Measurements from ENCODE around the gene P2RY6. TPM values are rescaled to one million over a fixed set of nuclear protein-coding genes. Genes with fewer than 3 reads are reported as not detected.

The P2RY6 gene
- total RNA-seq, 1 experiment from 2014 or later = not detected

DNA sequence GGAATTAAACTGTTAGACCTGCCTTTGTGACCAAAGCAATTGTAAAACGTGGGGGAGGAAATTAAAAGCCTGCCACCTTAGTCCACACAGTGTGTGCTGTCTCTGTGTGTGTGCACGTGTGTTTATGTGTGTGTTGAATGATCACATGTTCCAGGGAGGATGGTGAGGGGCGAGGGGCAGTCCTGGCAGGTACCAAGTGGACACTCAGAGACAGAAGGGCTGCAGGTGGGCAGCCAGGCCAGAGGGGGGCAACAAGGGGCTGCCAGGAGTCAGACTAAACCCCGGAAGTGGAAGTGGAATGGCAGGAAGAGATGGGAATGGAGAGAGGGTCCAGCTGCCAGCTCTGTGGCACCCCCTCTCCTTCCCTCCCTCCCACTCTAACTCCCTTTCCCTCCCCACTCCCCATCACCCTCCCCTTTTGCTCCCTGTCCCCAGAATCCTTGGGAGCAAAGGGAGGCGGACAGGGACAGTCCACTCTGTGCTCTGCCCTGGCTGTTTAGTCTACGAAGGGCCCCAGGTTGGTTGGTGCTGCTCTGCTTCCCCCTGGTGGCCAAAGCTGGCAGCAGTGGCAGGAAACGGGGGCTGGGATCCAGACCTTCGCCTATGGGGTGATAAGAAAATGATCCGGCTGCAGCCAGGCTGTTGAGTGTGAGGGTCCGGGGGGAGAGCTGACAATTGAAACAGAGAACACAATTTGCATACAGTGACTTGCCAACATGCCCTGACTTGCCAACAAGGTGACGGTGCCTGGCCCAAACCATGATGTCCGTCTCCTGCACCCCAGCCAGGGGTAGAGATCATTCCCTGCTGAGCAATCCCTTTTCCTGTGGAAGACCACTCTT lies 29.7 kb upstream of the P2RY6 start:
- H2AFZ ChIP-seq (ENCODE audit: low read length) = no peak overlapping the region
- H4K20me1 ChIP-seq (ENCODE audit: control insufficient read depth, insufficient read depth, insufficient read length) = no peaks in the 10 kb centered on the region
- Mint-ChIP-seq H3K9me3 (no peaks in the 10 kb centered on the region; a peak in 1 of 5 replicates), H3K4me1 (peaks cover 30 to 34% of the 10 kb centered on the region in 2 experiments), H3K36me3 (ENCODE audit: insufficient read depth in 1 of 3, low read depth in 3 of 3) (no peaks in the 10 kb centered on the region; a peak in 1 of 7 replicates), H3K27ac (peak overlapping the region in 1 of 3 experiments; percentile 73; a peak in 1 of 7 replicates), H3K4me3 (peak overlapping the region; percentile 58 to 73), H3K27me3 (ENCODE audit: low read depth) (peaks cover 4% of the 10 kb centered on the region)
- peak overlapping the region; percentile 17 for H3K4me2 ChIP-seq (ENCODE audit: insufficient read depth, insufficient read length, low read length)
- H3K79me1 ChIP-seq (ENCODE audit: insufficient read depth, low read depth, low read length, poor library complexity, severe bottlenecking) = no peaks in the 10 kb centered on the region
- no peak overlapping the region for H2BK120ac ChIP-seq (ENCODE audit: low read depth, low read length, poor library complexity, severe bottlenecking)
- no peak overlapping the region for H4K91ac ChIP-seq (ENCODE audit: insufficient read length, low read depth, low read length)
- H3K27ac ChIP-seq (ENCODE audit: insufficient read length, low read depth, low read length) = no peak overlapping the region
- no peak overlapping the region for H3K9ac ChIP-seq (ENCODE audit: extremely low read depth, insufficient read length, low read length)
- no peak overlapping the region for H2AK5ac ChIP-seq (ENCODE audit: insufficient read length, low read length)
- H2BK20ac ChIP-seq (ENCODE audit: low read depth, low read length, poor library complexity, severe bottlenecking) = no peak overlapping the region
- H4K5ac ChIP-seq (ENCODE audit: insufficient read length, low read depth, low read length) = no peak overlapping the region
- H3K4ac ChIP-seq (ENCODE audit: low read depth, low read length) = no peak overlapping the region
- H2BK5ac ChIP-seq (ENCODE audit: insufficient read length, low read length) = no peak overlapping the region
- DNase-seq = peak; percentile 91
- no peaks in the 10 kb centered on the region for H3K9me3 ChIP-seq (ENCODE audit: control insufficient read depth, low read depth, low read length)
- peak overlapping the region; percentile 79; the same call in 1 of the 2 replicates for H3K14ac ChIP-seq (ENCODE audit: insufficient read depth, low read length)
- no peak overlapping the region for H2BK12ac ChIP-seq (ENCODE audit: insufficient read length, low read depth, low read length)
- no peaks in the 10 kb centered on the region; the same call in 1 of the 2 replicates for H3K27me3 ChIP-seq (ENCODE audit: insufficient read depth, low read length)
- peak overlapping the region; percentile 73 for H3K18ac ChIP-seq (ENCODE audit: insufficient read length, low read depth, low read length)
- H4K8ac ChIP-seq (replicated peaks; ENCODE audit: insufficient read length, low read depth, low read length) = no peak overlapping the region
- H3K23ac ChIP-seq (ENCODE audit: insufficient read length, low read depth, low read length) = no peak overlapping the region
- peak; percentile 97 for TF ChIP-seq CTCF (conservative IDR thresholded peaks at IDR 0.05)
- no peak overlapping the region for H2BK15ac ChIP-seq (ENCODE audit: low read depth, low read length)
- H3K23me2 ChIP-seq (ENCODE audit: insufficient read length, low read depth, low read length, poor library complexity, severe bottlenecking) = no peaks in the 10 kb centered on the region
- no peaks in the 10 kb centered on the region for H3K79me2 ChIP-seq (ENCODE audit: insufficient read depth, low read length)
- peaks cover 4% of the 10 kb centered on the region; the same call in 1 of the 2 replicates for H3K4me1 ChIP-seq (ENCODE audit: insufficient read depth, low read length)
- H3K56ac ChIP-seq (ENCODE audit: insufficient read length, low read depth, low read length) = no peak overlapping the region
- no CpG with 5 or more reads among the region's 12 CpGs for WGBS (ENCODE audit: extremely low coverage, insufficient read length, low lambda C conversion rate)
- H3T11ph ChIP-seq (ENCODE audit: low read length) = no peak overlapping the region

All from H9 (cell line).